Measurements from ENCODE around the gene A4GALT.
"Not testable (repeated sequence)": the region's sequence is repeated elsewhere in the genome, so short reads cannot be mapped to it uniquely, and the experiment has no call there.

Gene A4GALT

DNA sequence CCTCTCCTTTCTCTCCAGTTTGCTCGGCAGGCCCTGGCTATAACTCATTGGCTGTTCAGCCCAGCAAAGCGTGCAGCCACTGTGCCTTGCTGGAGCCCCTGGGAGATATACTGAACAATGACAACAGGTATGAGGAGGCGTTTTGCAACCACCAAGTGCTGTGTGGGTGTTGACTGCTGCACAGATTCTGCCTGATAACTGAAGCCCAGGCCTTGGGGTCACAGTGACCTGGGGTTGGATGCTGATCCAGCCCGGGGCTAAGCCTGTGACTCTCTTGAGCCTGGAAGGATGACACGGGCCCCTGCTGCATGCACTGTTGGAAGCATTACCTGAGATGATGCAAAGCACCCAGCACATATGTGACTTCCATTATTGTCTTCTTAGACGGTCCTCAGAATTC is 13.7 kb upstream of the A4GALT start:
- no peak for DNase-seq

- not testable (repeated sequence) for DNase-seq
Observed at GRCh38 chr22:42733394-42733793, 12.7 kb upstream of the A4GALT start.

DNA sequence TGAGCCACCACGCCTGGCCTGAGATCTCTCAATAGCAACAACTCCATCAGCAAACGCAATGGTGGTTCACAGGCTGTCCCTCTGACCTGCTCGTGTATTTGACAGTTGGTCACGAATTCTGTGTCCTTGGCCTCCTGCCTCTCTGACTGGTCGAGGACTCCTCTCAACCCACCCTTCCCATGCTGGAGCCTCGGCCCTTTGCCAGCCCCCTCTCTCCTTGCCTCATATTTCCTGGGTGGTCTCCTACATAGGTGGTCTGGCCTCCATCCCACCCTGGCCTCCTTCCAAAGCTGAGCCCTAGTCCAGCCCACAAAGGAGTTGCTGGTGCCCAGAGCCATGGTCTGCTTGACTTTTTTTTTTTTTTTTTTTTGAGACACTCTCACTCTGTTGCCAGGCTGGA is 11.4 kb upstream of the A4GALT start:
- DNase-seq, result no peak

- no peak for DNase-seq
Observed at GRCh38 chr22:42726811-42727210, 6.1 kb upstream of the A4GALT start.

DNA sequence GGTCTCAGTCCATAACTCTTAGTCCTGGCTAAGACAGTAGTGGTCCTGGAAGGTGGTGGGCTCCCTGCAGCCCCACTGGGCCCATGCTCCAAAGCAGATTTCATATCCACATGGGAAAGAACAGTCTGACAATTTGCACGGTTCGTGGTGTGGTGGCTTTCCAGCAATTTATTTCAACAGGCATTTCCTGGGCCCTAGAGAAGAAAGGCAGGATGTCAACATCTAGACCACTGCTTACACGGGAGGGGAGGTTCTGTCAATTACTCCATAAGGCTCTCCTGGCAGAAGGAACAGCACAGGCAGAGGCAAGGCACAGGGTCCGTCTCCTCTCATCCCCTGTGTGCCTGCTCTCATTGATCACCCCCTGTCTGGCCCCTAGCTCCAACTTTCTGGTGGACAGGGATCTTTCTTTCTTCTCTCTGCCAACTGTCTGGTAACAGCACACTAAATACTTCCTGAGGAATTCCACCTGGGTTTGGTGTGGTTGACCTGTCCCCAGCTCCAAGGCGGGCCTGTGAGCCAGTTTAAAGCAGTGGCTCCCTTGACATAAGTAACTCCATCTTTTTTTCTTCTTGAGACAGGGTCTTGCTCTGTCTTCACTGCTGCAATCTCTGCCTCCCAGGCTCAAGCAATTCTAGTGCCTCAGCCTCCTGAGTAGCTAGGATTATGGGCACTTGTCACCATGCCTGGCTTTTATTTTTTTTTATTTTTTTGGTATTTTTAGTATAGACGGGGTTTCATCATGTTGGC is 5.1 kb upstream of the A4GALT start:
- no peak for DNase-seq

- DNase-seq, result no peak
Observed at GRCh38 chr22:42724062-42724461, 3.4 kb upstream of the A4GALT start.

GRCh38 chr22:42721045-42721434 is 370 bp upstream of the A4GALT start:
- DNase-seq, result no peak

DNA sequence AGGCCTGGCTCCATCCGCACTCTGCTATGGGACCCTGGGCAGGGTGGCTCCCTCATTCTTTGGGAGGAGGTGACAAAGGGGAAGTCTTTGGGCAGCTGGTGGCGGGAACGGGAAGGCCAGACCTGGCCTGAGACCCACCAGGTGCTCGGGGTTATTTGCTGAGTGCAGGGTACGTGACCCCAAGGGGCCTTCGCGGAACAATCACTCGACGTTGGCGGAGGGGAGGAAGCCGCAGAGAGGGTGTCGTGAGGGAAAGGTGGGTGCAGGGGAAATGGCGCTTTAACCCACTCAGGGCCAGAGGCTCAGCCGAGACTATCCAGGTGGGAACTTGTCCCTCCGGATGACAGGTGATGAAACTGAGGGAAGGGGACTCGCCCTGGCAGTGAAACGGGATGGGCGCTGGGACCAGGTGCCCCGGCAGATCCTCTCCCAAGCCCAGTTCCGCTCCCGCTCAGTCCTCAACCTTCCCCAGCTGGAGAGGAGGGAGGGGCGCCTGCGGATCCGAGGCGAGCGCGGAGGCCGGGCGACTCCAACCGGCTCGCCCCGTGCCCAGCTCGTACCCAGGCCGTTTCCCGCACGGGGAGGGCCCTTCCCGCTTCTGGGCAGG is 911 bp downstream of the A4GALT start:
- DNase-seq, result no peak

DNA sequence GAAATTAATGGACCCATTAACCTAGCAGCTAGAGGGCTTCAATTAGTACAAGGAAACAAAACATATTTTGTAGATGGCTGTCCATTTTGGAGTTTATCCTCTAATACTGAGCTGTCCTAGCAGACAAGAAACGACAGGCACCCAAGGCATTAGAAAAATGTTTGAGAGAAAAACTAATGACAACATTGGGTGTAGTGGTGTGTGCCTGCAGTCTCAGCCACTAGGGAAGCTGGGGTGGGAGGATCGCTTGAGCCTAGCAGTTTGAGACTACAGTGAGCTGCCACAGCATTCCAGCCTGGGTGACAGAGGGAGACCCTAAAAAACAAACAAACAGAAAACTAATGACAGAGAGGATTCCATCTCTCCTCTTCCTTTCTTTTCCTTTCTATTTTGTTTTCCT is 1.5 kb downstream of the A4GALT start:
- DNase-seq, result no peak

DNA sequence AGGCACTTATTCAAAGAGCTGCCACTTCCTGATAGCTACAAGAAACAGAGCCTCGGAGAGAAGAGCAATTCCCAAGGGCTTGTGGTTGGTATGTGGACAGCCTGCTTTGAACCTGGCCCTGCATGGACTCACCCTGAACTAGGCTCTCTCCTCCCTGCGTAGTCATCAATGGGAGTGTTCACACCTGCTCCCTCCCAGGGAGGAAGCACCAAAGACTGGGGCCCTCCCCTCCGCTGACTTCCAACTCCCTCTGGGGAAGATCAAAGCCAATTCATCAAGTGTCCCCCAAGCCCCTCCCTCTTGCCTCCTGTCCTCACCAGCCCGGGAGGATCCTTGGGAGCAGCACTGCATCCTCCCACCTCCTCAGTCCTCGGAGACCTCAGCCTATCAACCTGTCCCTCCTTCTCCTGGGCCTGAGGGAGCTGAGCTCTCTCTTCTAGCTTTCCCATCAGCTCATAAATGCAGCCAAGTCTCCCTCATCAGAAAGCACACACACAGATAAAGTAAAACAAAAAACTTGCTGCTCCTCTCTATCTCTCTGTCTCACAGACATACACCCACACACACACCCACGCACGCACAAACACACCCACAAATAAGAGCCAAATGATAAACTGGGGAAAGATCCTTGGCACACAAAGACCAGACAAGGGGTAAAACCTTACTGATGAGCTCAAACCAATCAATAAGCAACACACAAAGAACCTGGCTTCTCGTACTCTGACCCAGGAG is 3.3 kb downstream of the A4GALT start:
- DNase-seq, result no peak

GRCh38 chr22:42716649-42717127 is 4.0 kb downstream of the A4GALT start:
- no peak for DNase-seq

DNA sequence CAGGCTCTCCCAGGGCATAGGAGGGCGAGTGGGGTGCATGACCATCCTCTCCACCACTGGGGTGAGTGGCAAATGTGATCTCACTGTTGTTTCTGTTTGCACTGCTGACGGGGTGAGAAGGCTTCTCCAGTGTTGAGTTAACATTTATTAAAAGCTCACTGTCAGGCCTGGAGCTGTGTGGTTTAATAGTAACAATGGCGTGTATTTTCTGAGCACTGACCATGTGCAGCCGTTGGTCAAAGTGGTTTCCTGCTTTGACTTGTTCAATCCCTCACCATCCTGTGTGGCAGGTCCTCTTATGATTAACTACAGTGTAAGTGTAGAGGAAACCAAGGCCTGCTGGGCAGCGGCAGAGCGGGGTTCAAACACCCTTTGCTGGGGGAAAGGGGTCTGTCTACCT is 4.4 kb downstream of the A4GALT start:
- no peak for DNase-seq

DNA sequence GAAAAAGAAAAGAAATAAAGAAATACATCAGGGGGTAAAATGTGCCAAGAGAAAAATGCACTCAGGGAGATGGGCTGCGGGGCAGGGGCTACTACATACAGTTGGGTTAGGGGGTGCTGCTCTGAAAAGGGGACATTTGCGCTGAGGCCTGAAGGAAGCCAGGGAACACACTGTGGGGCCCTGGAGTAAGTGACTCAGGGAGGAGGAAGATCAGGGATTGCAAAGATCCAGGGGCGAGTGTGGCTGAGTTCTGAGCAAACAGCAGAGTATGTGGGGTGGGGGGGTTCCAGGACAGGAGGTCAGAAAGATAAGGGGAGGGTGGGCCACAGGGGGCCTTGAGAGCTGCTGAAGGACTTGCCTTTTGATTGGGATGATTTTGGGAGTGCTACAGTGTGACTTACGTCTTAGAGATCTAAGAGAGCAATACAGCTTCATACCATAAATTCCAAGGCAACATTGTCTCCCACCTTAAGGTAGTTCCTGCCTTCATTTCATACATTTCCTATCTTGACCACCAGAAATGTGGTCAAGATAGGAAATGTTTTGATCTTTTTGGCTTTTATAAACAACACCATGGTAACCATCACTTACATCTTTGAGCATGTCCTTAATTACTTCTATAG is 5.8 kb downstream of the A4GALT start:
- no peak for DNase-seq

GRCh38 chr22:42714308-42714707 is 6.4 kb downstream of the A4GALT start:
- no peak for DNase-seq

DNA sequence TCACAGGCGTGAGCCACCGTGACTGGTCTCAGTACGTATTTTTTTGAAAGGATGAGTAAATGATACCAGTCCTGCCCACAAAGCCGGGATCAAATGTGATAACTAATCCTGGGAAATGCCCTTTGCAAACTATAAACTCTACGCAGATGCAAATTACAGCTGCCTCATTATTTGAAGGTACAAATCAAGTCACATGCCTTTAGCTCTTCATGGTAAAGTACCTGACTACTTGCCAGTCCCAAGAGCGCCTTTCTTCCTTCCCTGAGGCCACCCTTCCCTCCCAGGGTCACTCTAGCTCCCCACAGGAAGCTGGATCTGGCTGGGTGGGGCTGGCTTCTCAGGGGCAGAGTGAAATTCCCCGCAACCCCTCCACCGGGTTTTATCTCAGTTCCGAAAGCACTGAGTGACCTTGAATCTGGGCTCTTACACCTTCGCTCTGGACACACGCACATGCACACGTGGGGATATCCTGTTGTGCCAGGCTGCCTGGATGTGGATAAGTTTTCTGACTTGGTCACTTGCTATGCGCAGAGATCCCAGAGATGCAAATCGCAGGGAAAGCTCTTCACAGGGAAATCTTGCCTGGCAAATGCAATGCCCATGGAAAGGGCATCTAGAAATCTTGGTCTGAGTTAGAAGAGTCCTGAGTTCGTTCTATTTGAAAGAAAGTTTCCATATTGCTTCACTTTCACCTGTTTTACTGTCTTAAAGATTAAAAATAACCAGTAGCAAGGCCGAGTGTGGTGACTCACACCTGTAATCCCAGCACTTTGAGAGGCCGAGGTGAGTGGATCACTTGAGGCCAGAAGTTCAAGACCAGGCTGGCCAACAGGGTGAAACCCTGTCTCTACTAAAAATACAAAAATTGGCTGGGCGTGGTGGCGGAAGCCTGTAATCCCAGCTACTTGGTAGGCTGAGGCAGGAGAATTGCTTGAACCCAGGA is 8.5 kb downstream of the A4GALT start:
- DNase-seq, result no peak

DNA sequence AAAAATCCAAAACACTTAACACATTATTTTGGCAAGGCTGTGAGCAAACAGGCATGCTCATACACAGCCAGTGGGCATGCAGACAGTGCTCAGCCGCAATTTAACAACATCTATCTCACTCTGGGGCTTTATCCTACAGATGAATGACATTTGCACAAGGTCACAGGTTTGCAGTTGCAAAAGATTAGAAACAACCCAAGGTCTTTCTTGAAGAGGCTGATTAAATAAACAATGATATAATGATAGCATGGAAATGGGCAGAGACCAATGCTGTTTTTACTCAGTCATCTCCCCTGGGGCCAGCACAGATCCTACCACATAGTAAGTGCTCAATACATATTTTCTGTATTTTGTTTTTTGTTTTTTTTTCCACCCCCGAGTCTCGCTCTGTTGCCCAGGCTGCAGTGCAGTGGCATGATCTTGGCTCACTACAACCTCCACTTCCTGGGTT is 9.4 kb downstream of the A4GALT start:
- no peak for DNase-seq

- no peak for DNase-seq
Observed at GRCh38 chr22:42708417-42708816, 12.3 kb downstream of the A4GALT start.

GRCh38 chr22:42707496-42707895 is 13.2 kb downstream of the A4GALT start:
- no peak for DNase-seq

- no peak for DNase-seq
Observed at GRCh38 chr22:42704896-42705295, 15.8 kb downstream of the A4GALT start.

DNA sequence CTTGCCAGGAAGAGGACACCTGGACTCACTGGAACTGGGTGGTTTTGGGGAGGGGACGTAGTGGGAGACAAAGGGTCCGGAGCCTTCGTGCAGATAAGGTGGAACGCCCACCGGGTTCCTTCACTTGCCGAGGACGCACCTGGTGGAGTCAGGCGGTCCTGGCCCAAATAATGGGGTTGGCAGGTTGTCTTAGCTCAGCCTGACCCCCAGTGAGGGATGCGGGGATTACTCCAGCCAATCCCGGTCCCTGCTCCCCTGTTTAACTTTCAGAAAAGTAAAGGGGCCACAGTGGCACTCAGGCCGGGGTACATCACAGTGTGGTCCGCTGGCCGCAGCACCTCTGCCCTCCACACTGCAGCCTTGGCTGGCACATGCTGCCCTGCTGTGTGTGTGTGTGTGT is 18.0 kb downstream of the A4GALT start:
- DNase-seq, result no peak

DNA sequence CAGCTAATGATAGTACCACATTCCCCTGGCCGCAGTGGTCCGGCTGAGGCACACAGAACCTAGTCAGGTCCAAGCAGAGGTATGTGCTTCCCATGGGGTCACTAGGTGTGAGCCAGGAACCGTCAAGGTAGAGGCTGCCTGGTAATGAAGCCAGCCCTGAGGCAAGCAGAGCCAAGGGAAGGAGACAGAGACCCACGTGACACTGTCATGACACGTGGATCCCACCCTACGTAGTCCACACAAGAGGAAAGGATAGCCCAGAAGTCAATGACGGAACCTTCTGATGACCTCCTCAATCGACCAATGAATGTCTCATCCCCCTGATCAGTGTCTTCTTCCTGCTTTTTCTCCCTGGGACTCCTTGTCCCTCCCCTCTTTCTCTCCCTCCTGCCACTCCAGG is 19.0 kb downstream of the A4GALT start:
- no peak for DNase-seq

- no peak for DNase-seq
Observed at GRCh38 chr22:42700901-42701300, 19.8 kb downstream of the A4GALT start.
